SH-SY5Y (cell line): ENCODE measurements around the gene LAT.

ENCODE experiments used
- GATA2 ChIP-seq: IDR thresholded peaks from 2 replicates; pipeline ENCODE4 v1.6.1; 2011; ENCODE audit warnings: mild to moderate bottlenecking, low read depth, low read length
- GATA3 ChIP-seq: IDR thresholded peaks from 2 replicates; pipeline ENCODE4 v1.6.1; 2011; ENCODE audit warnings: low read depth, mild to moderate bottlenecking, low read length, moderate library complexity

DNA sequence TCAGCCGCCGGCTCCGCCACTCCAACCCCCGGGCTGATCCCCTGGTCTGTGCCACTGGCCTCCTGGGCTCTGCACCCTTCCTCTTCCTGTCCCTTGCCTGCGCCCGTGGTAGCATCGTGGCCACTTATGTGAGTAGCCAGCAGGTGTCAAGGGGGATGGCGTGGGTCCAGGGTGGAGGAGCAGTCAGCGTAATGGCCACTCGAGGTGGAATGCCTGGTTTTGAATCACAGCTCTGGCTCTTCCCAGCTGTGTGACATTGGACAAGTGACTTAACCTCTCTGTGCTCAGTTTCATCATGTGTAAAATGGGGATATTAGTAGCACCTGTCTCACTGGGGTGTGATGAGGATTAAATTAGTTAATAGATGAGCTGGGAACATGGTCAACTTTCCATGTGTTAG lies 2.4 kb upstream of the LAT start:
- no peak for TF ChIP-seq GATA3
- TF ChIP-seq GATA2, result no peak
